Spleen (tissue), 11 donors: ENCODE results near the gene CUL3. TPM values are rescaled to one million over a fixed set of nuclear protein-coding genes. Genes with fewer than 3 reads are reported as not detected.

Source experiments
- DNase-seq: peaks from one replicate; pipeline ENCODE4 v3.0.0-alpha.2; 2020
- H3K27ac ChIP-seq, 8 donors: fragments of 200-600 bp; sonication (generic) in 7 of 8; 1 replicate in 4 of 8; 2 replicates in 4 of 8; pipeline versions ENCODE4 v1.5.0 to v1.8.0; 2016 to 2021; ENCODE audit warnings: inconsistent platforms in 4 of 8, mild to moderate bottlenecking in 4 of 8, moderate library complexity in 1 of 8
- H3K27me3 ChIP-seq, 7 donors: fragments of 200-600 bp; sonication (generic) in 6 of 7; replicated peaks in 1 of 7; 1 replicate in 4 of 7; 2 replicates in 3 of 7; pipeline versions ENCODE4 v1.5.0 to v1.8.0; 2016 to 2021; ENCODE audit warnings: inconsistent platforms in 3 of 7, mild to moderate bottlenecking in 1 of 7
- H3K36me3 ChIP-seq, 6 donors: fragments of 200-600 bp; sonication (generic) in 5 of 6; 1 replicate in 4 of 6; 2 replicates in 2 of 6; pipeline versions ENCODE4 v1.5.0 to v1.8.0; 2016 to 2021; ENCODE audit warnings: inconsistent platforms in 2 of 6
- H3K4me1 ChIP-seq, 6 donors: fragments of 200-600 bp; sonication (generic) in 5 of 6; 1 replicate in 3 of 6; 2 replicates in 3 of 6; pipeline versions ENCODE4 v1.5.0 to v1.8.0; 2016 to 2021; ENCODE audit warnings: inconsistent platforms in 3 of 6
- H3K4me3 ChIP-seq, 8 donors: fragments of 200-600 bp; sonication (generic) in 7 of 8; 1 replicate in 4 of 8; 2 replicates in 4 of 8; pipeline versions ENCODE4 v1.5.0 to v1.8.0; 2016 to 2021; ENCODE audit warnings: inconsistent platforms in 4 of 8, mild to moderate bottlenecking in 4 of 8, moderate library complexity in 2 of 8
- H3K9me3 ChIP-seq, 8 donors: fragments of 200-600 bp; sonication (generic) in 7 of 8; 1 replicate in 4 of 8; 2 replicates in 4 of 8; pipeline versions ENCODE4 v1.5.0 to v1.8.0; 2016 to 2021; ENCODE audit warnings: inconsistent platforms in 4 of 8
- POLR2A ChIP-seq, 3 donors: fragments of 450-650 bp; IDR thresholded peaks; one replicate each; pipeline ENCODE4 v1.5.1; 2017; ENCODE audit warnings: antibody characterized with exemption in 3 of 3, mild to moderate bottlenecking in 1 of 3
- POLR2AphosphoS5 ChIP-seq, 3 donors: sonication (generic); formaldehyde crosslinking; IDR thresholded peaks; one replicate each; pipeline ENCODE4 v1.5.1; 2017; ENCODE audit warnings: antibody characterized with exemption in 3 of 3
- WGBS, 5 donors: extraction: QIAGEN DNeasy Blood & Tissue Kit in 3 of 5; methylation state at CpG; one replicate each; pipeline versions ENCODE4 v1.1.5 to v1.1.7; 2013 to 2018; 5-methylcytosine and 5-hydroxymethylcytosine counted together
- intact Hi-C: fragments of 100-400 bp; cut with DNase I; formaldehyde crosslinking; loops from one replicate; pipeline ENCODE4 v1.15.0; 2023; ENCODE audit warnings: low total_unique reads
- polyA plus RNA-seq, 3 donors: library from polyadenylated mRNA; stranded (reverse); fragments of 200-250 nt; gene quantifications; one replicate each; pipeline ENCODE4 v1.2.1, GENCODE V29; 2013
- total RNA-seq, 7 donors: library from RNA; depleted of rRNA in 3 of 7; stranded (reverse); fragments of >200 nt in 3 of 7; fragmentation: NEBNext Ultra II Directional in 4 of 7; extraction: Animal tissue kit (Norgen Biotek cat#: 25700) in 4 of 7; gene quantifications; one replicate each; pipeline versions ENCODE4 v1.1.0 to v1.2.1, GENCODE V29; 2016 to 2021
- TF ChIP-seq, protein P1 (sequence below), 11 experiments: fragments of 200-600 bp in 7 of 11; fragments of 450-650 bp in 4 of 11; sonication (generic) in 4 of 11; IDR thresholded peaks in 8 of 11; conservative IDR thresholded peaks in 3 of 11; 1 replicate in 7 of 11; 2 replicates in 4 of 11; pipeline versions ENCODE4 v1.4.0 to v1.8.0; 2016 to 2021; ENCODE audit warnings: antibody characterized with exemption in 11 of 11, inconsistent platforms in 4 of 11, mild to moderate bottlenecking in 1 of 11
- donor health status: healthy with polysubstance abuse.
- donor health status: DM: no; HTN: no; CAD: no; lungs with moderate emphysema.
- donor health status: DM: no; HTN: no; CAD: no.
- donor health status: Bipolar disorder and iron deficiency.
- donor health status: healthy.
- donor health status: DM: no; HTN: no; CAD: no.
- donor health status: DM: yes; HTN: yes; CAD: no.

Gene CUL3
- total and polyA plus RNA-seq, 10 donors, result 66.0 to 99.7 (median 83.6) TPM

DNA sequence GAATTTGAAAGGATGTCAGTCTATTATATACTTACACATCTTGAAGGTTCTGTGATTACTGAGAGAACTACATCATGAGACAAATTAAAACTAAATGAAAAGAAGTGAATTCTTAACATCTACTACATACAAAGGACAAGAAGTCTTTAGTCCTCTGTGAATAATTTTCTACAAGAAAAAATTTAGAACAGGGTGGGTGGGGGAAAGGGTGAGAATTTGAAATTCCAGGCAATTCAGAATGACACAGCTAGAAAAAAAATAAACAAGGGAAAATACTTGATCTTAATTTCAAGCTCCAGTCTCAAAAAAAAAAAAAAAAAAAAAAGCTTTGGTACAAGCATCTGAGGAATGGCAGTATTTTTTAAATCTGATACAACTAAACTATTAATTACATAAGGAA, 15.5 kb downstream of the CUL3 start:
- Histone ChIP-seq H3K4me1 (peaks cover 29 to 99% (median 68%) of the 10 kb centered on the region in 6 donors), H3K27me3 (no peaks in the 10 kb centered on the region)
- intact Hi-C loops, result no loop called here

DNA sequence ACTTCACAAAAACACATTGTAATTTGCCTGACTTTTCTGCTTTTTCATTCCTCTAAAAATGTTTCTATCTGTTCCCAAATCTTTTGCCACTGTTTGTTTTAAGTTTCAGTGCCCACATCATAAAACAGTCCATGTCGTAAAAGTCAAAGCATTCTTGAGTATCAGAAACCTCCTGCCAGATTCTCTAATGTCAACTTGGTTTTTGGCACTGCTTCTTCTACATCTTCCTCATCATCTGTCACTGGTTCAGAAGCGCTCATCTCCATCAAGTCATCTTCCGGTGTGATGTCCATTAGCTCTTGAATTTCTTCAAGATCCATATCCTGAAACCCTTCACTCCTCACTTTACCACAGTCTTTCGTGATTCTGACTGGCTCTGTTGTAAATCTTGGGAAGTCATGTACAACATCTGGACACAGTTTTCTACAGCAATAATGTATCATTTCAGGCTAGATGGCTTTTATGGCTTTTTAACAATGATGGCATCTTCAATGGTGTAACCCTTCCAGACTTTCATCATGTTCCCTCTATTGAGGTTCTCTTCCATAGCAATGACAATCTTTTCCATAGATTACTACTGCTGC, 19.6 kb downstream of the CUL3 start:
- Histone ChIP-seq H3K27ac (no peak overlapping the region), H3K36me3 (peaks cover 0 to 17% (median 0%) of the 10 kb centered on the region in 6 donors), H3K4me3 (no peak overlapping the region), H3K27me3 (no peaks in the 10 kb centered on the region), H3K9me3 (peaks cover 0 to 12% (median 10%) of the 10 kb centered on the region in 8 donors), H3K4me1 (peaks cover 19 to 99% (median 65%) of the 10 kb centered on the region in 6 donors)
- DNase-seq, result no peak
- intact Hi-C loops, result no loop called here
- 94 to 98% (median 96%) methylated on average over 4 of the region's 4 CpGs for WGBS, 5 donors
- TF ChIP-seq, protein P1, sequence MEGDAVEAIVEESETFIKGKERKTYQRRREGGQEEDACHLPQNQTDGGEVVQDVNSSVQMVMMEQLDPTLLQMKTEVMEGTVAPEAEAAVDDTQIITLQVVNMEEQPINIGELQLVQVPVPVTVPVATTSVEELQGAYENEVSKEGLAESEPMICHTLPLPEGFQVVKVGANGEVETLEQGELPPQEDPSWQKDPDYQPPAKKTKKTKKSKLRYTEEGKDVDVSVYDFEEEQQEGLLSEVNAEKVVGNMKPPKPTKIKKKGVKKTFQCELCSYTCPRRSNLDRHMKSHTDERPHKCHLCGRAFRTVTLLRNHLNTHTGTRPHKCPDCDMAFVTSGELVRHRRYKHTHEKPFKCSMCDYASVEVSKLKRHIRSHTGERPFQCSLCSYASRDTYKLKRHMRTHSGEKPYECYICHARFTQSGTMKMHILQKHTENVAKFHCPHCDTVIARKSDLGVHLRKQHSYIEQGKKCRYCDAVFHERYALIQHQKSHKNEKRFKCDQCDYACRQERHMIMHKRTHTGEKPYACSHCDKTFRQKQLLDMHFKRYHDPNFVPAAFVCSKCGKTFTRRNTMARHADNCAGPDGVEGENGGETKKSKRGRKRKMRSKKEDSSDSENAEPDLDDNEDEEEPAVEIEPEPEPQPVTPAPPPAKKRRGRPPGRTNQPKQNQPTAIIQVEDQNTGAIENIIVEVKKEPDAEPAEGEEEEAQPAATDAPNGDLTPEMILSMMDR (IDR thresholded peaks at IDR 0.05 in 8 of 11, conservative IDR thresholded peaks at IDR 0.05 in 3 of 11), result no peak
- TF ChIP-seq POLR2A (IDR thresholded peaks at IDR 0.05), result no peak

More for the DNA sequence above, 15.5 kb downstream of the CUL3 start:
- no peak for DNase-seq
- Histone ChIP-seq H3K4me3 (no peak overlapping the region), H3K9me3 (peaks cover 0 to 12% (median 10%) of the 10 kb centered on the region in 8 donors), H3K27ac (no peak overlapping the region), H3K36me3 (peaks cover 0 to 17% (median 0%) of the 10 kb centered on the region in 6 donors)
- TF ChIP-seq POLR2AphosphoS5 (IDR thresholded peaks at IDR 0.05), result no peak
- TF ChIP-seq POLR2A (IDR thresholded peaks at IDR 0.05), result no peak
- TF ChIP-seq, protein P1 (IDR thresholded peaks at IDR 0.05 in 8 of 11, conservative IDR thresholded peaks at IDR 0.05 in 3 of 11), result no peak

DNA sequence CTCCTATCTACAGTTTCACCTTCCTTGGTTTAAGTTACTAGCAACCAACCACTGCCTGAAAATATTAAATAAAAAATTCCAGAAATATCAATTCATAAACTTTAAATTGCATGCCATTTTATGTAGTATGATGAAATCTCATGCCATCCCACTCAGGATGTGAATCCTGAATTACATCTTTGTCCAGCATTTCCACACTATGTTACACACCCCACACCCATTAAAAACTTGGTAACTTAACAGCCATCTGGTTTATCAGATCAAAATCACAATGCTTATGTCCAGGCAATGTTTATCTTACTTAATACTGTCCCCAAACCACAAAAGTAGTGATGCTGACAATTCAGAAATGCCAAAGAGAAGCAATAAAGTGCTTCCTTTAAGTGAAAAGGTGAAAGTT, 21.6 kb downstream of the CUL3 start:
- no peak for DNase-seq

DNA sequence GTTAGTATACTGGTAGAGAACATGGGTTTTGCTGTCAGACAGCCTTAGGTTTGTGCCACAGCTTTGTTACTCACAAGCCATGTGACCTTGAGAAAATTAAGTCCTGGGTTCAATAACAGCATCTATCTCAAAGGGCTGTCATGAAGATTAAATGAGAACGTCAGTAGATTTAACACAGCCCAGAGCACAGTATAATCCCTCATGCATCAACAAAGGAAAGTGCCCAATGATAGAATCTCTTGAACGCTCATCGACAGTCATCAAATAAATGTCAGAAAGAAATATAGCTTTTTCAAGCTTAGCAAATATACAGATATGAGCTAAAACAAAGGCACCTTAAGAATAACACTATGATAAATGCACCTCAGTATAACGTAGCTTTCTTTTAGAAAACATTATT, 22.3 kb downstream of the CUL3 start:
- 88 to 93% (median 92%) methylated on average over 4 of the region's 4 CpGs for WGBS, 5 donors
- H3K4me1 ChIP-seq, result peaks cover 15 to 97% (median 59%) of the 10 kb centered on the region in 6 donors
- H3K36me3 ChIP-seq, result peaks cover 0 to 17% (median 0%) of the 10 kb centered on the region in 6 donors
- TF ChIP-seq POLR2AphosphoS5 (IDR thresholded peaks at IDR 0.05), result no peak
- TF ChIP-seq, protein P1 (IDR thresholded peaks at IDR 0.05 in 8 of 11, conservative IDR thresholded peaks at IDR 0.05 in 3 of 11), result no peak
- no peak for TF ChIP-seq POLR2A (IDR thresholded peaks at IDR 0.05)
- H3K4me3 ChIP-seq, result no peak overlapping the region
- H3K27me3 ChIP-seq, result no peaks in the 10 kb centered on the region
- no peak for DNase-seq
- no peak overlapping the region for H3K27ac ChIP-seq
- intact Hi-C loops, result no loop called here
- H3K9me3 ChIP-seq, result peaks cover 0 to 12% (median 10%) of the 10 kb centered on the region in 8 donors

More for the DNA sequence above, 21.6 kb downstream of the CUL3 start:
- TF ChIP-seq, protein P1 (IDR thresholded peaks at IDR 0.05 in 8 of 11, conservative IDR thresholded peaks at IDR 0.05 in 3 of 11), result no peak
- TF ChIP-seq POLR2A (IDR thresholded peaks at IDR 0.05), result no peak
- no peak for TF ChIP-seq POLR2AphosphoS5 (IDR thresholded peaks at IDR 0.05)
- peaks cover 15 to 98% (median 61%) of the 10 kb centered on the region in 6 donors for H3K4me1 ChIP-seq
- intact Hi-C loops, result no loop called here
- no peak overlapping the region for H3K4me3 ChIP-seq
- H3K9me3 ChIP-seq, result peaks cover 0 to 12% (median 10%) of the 10 kb centered on the region in 8 donors
- no peaks in the 10 kb centered on the region for H3K27me3 ChIP-seq
- no peak overlapping the region for H3K27ac ChIP-seq
- peaks cover 0 to 17% (median 0%) of the 10 kb centered on the region in 6 donors for H3K36me3 ChIP-seq
